ENCODE data around the gene COA7.

DNA sequence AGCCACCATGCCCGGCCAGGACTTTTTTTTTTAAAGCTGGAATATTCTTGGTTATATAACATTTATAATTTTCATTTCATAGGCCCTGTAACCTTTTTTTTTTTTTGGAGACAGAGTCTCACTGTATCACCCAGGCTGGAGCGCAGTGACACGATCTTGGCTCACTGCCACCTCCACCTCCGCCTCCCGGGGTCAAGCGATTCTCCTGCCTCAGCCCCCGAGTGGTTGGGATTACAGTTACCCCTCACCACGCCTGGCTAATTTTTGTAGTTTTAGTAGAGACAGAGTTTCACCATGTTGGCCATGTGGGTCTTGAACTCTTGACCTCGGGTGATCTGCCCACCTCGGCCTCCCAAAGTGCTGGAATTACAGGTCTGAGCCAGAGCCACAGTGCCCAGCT, 40.7 kb upstream of the COA7 start:
- TF ChIP-seq, protein P1, sequence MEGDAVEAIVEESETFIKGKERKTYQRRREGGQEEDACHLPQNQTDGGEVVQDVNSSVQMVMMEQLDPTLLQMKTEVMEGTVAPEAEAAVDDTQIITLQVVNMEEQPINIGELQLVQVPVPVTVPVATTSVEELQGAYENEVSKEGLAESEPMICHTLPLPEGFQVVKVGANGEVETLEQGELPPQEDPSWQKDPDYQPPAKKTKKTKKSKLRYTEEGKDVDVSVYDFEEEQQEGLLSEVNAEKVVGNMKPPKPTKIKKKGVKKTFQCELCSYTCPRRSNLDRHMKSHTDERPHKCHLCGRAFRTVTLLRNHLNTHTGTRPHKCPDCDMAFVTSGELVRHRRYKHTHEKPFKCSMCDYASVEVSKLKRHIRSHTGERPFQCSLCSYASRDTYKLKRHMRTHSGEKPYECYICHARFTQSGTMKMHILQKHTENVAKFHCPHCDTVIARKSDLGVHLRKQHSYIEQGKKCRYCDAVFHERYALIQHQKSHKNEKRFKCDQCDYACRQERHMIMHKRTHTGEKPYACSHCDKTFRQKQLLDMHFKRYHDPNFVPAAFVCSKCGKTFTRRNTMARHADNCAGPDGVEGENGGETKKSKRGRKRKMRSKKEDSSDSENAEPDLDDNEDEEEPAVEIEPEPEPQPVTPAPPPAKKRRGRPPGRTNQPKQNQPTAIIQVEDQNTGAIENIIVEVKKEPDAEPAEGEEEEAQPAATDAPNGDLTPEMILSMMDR (IDR thresholded peaks at IDR 0.05): no peak
- no peak for TF ChIP-seq POLR2A (IDR thresholded peaks at IDR 0.05)

Data from vagina (tissue), 2 donors.